ENCODE results near the gene ARHGEF3. TPM values are rescaled to one million over a fixed set of nuclear protein-coding genes. Genes with fewer than 3 reads are reported as not detected.

ARHGEF3 gene
- total RNA-seq, 4 donors from 2014 or later: 13.0 to 21.9 (median 13.8) TPM

- Histone ChIP-seq H3K4me3 (no peak overlapping the region), H3K4me1 (no peaks in the 10 kb centered on the region), H3K27me3 (no peaks in the 10 kb centered on the region), H3K27ac (no peak overlapping the region), H3K36me3 (peaks cover 0 to 51% (median 0%) of the 10 kb centered on the region in 3 donors), H3K9me3 (no peaks in the 10 kb centered on the region)
- TF ChIP-seq CTCF (IDR thresholded peaks at IDR 0.05) (no peak), POLR2A (IDR thresholded peaks at IDR 0.05) (no peak), EP300 (IDR thresholded peaks at IDR 0.05) (no peak)
- WGBS, 2 donors: 71 to 77% methylated on average over 3 of the region's 3 CpGs
- DNase-seq (ENCODE audit: low spot score in 2 of 2): no peak
Measured at GRCh38 chr3:56742887-56743286, 58.9 kb downstream of the ARHGEF3 start.

- DNase-seq (ENCODE audit: low spot score in 2 of 2): no peak
- no peak overlapping the region for H3K4me3 ChIP-seq
- TF ChIP-seq POLR2A (IDR thresholded peaks at IDR 0.05) (no peak), CTCF (IDR thresholded peaks at IDR 0.05) (no peak), EP300 (IDR thresholded peaks at IDR 0.05) (no peak)
- no peak overlapping the region for H3K27ac ChIP-seq
- WGBS, 2 donors: 95 to 99% methylated on average over 6 of the region's 6 CpGs
- H3K9me3 ChIP-seq: no peaks in the 10 kb centered on the region
- H3K36me3 ChIP-seq: peaks cover 0 to 54% (median 4%) of the 10 kb centered on the region in 3 donors
- H3K4me1 ChIP-seq: no peaks in the 10 kb centered on the region
- no peaks in the 10 kb centered on the region for H3K27me3 ChIP-seq
Measured at GRCh38 chr3:56739036-56739435, 62.7 kb downstream of the ARHGEF3 start.

GRCh38 chr3:56737006-56737405 lies 64.7 kb downstream of the ARHGEF3 start:
- Histone ChIP-seq H3K27me3 (no peaks in the 10 kb centered on the region), H3K4me3 (no peak overlapping the region), H3K9me3 (no peaks in the 10 kb centered on the region), H3K27ac (no peak overlapping the region), H3K36me3 (peaks cover 0 to 41% (median 9%) of the 10 kb centered on the region in 3 donors), H3K4me1 (no peaks in the 10 kb centered on the region)
- 68 to 80% methylated on average over 10 of the region's 10 CpGs for WGBS, 2 donors
- TF ChIP-seq EP300 (IDR thresholded peaks at IDR 0.05): no peak
- no peak for TF ChIP-seq POLR2A (IDR thresholded peaks at IDR 0.05)
- no peak for TF ChIP-seq CTCF (IDR thresholded peaks at IDR 0.05)
- no peak for DNase-seq (ENCODE audit: low spot score in 2 of 2)

GRCh38 chr3:56732109-56732508 lies 69.6 kb downstream of the ARHGEF3 start:
- H3K4me1 ChIP-seq: no peaks in the 10 kb centered on the region
- no peak overlapping the region for H3K27ac ChIP-seq
- DNase-seq (ENCODE audit: low spot score in 2 of 2): no peak
- 86 to 92% methylated on average over 8 of the region's 8 CpGs for WGBS, 2 donors
- H3K9me3 ChIP-seq: no peaks in the 10 kb centered on the region
- no peak overlapping the region for H3K4me3 ChIP-seq
- peaks cover 0 to 63% (median 13%) of the 10 kb centered on the region in 3 donors for H3K36me3 ChIP-seq
- TF ChIP-seq CTCF (IDR thresholded peaks at IDR 0.05) (no peak), EP300 (IDR thresholded peaks at IDR 0.05) (no peak), POLR2A (IDR thresholded peaks at IDR 0.05) (no peak)
- H3K27me3 ChIP-seq: no peaks in the 10 kb centered on the region

GRCh38 chr3:56725175-56725574 lies 76.6 kb downstream of the ARHGEF3 start:
- Histone ChIP-seq H3K4me1 (no peaks in the 10 kb centered on the region), H3K27me3 (no peaks in the 10 kb centered on the region), H3K36me3 (peaks cover 0 to 58% (median 4%) of the 10 kb centered on the region in 3 donors), H3K27ac (no peak overlapping the region), H3K4me3 (no peak overlapping the region), H3K9me3 (no peaks in the 10 kb centered on the region)
- TF ChIP-seq POLR2A (IDR thresholded peaks at IDR 0.05) (no peak), EP300 (IDR thresholded peaks at IDR 0.05) (no peak), CTCF (IDR thresholded peaks at IDR 0.05) (no peak)
- DNase-seq (ENCODE audit: low spot score in 2 of 2): no peak
- WGBS, 2 donors: 88 to 91% methylated on average over 3 of the region's 3 CpGs
